AML-193 (cell line): ENCODE data around the gene SMTNL2.

Experiments
- DNase-seq, 2 experiments: peaks; one replicate each; lab custom pipeline; 2025; lab: John Stamatoyannopoulos, UW

Gene SMTNL2

DNA sequence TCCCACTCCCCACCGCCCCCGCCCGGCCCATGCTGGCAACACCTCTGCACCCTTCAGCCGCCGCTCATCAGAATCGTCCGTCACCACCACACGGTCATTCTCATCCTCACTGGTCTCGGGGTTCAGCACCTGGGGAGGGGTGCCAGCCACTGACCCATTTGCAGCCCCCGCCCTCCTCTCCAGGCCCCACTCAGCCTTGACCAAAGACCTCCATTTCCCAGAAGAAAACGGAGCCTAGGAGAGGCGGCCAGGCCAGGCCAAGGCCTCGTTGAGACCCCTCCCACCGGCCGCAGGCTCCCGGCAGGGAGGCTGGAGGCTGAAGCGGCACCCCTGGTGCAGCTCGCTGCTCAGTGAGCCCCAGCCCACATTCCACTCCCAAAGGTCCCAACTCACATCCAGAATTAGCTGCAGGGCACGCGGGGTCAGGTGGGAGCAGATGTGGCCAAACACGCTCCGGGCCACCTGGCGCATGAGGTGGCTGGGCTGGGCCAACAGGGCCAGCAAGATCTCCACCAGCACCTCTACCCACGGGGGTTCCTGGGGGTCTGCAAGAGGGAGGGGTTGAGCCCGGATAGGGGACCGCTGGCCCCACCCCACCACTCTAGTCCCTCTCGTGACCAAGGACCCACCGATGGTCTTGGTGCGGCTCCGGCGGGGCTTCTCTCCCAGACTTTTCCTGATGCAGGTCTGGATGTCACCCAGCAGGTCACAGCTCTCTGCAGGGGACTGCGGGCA, 38.9 kb upstream of the SMTNL2 start:
- no peak for DNase-seq

DNA sequence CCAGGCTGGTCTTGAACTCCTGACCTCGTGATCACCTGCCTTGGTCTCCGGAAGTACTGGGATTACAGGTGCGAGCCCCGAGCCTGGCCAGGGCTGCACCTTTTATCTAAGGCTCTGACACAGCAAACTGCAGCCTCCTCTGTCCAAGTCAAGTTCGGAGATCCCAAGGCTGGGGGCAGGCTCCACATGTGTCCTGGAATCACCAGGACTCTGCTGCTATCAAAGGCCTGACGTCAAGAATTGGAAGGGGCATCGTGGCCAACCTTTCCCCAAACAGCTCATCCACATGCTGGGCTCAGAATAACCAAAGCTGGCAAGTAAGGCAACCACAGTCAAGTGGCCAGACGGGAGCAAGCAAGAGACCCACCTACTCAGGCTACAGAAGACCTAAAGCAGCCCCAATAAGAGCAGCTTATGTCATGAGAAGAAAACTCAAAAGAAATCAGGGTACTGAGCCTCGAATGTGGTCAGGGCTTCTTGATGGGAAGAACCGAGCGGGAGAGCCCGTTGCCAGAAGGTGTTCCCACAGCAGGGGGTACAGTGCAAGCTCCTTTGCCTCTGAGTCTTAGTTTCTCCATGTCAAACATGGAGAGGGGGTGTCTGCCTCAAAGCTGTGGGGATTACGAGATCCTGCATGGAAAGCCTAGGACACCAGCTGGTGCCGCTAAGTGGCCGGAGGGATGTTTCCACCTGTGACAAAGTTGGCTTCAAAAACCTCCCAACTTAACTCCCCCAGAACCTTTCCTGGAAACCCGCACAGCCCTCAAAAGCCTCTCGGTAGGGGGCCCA, 37.0 kb upstream of the SMTNL2 start:
- no peak for DNase-seq

GRCh38 chr17:4548061-4548461, 36.3 kb upstream of the SMTNL2 start:
- DNase-seq: no peak

GRCh38 chr17:4548721-4549531, 35.4 kb upstream of the SMTNL2 start:
- no peak for DNase-seq

- no peak for DNase-seq
These were observed 34.4 kb upstream of the SMTNL2 start for GRCh38 chr17:4549781-4550533.

- no peak for DNase-seq
These were observed 33.7 kb upstream of the SMTNL2 start for GRCh38 chr17:4550534-4551039.

DNA sequence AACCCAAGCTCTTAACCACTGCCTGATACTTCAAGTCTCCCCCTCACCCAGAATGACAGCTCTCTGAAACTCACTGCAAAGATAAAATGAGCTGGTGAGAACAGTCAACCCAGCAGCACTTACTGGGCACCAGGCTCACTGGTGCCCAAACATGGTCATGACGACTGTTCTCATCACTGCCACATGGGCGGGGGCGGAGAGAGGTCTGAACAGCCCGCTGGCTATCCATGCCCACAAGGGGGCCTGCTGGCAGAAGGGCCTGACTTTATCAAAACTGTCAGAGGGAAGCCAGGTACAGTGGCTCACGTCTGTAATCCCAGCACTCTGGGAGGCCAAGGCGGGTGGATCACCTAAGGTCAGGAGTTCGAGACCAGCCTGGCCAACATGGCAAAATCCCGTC, 33.2 kb upstream of the SMTNL2 start:
- no peak for DNase-seq

DNA sequence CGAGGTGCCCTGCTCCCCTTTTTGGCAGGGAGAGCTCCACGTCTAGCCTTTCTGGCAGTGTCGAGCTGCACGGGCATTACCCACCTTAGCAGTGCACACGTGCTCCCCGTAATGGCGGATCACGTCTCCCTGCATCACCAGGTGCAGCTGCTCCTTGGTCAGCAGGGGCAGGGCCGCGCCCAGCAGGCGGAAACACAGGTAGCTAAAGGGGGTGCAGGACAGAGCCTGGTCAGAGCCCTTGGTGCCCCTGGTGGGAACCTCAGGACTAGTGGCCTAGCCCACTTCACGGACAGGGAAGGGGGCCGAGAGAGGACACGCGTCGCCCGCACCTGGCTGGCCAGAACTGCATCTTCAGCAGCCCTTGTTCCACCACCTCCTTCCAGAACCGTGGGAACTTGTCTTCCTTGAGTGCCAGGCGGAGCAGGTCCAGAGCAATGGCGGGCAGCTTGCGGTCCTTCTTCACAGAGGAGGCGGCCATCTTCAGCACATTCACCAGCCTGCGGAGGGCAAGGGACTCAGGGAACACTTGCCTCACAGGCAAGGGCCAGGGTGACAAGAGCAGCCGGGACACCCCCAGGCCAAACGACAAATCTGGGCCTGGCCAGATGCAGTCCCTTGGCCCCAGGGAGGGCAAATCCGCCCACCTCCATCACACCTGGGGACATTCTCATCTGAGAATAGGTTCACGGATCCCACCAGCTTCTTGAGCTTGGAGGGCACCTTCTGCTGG, 32.4 kb upstream of the SMTNL2 start:
- DNase-seq: no peak

DNA sequence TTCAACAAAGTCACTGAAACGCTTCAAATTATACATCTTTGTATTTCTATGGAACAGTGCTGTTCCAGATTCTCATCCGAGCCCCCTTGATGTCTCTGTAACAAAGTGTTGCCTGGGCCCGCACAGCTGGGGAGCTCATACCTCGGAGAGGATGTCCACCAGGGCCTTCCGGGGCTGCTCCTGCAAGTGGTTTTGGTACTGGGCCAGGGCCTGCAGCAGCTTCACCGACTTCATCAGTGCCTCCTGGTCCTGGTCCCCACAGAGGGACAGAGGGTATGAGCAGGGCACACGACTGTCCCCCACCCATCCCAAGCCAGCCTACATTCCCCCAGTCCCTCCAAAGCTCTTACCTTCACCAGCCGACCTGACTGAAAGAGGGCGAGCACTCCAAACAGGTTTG, 30.7 kb upstream of the SMTNL2 start:
- no peak for DNase-seq

DNA sequence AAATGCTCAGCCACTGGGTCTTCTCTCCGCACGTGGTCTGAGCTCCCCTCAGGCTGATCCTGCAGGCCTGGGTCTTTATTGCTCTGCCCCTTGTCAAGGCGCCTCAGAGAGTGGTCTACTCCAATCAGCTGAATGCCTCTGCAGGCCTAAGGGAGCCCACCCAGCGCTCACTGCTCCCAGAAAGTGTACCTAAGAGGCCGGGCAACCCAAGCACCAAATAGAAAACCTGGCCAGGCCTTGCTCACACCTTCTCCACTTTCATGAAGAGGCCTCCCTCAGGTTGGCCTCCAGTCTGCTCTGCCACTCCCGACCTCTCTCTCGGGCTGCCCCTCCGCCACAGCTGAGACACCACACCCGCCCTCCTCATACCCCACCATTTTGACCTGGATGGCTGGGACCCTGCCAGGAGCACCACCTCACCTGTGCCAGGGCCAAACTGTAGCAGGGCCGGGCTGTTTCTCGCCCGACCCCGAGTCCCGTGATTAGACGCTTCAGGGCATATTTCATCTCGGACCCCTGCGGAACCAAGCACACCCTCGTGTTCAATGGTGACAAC, 29.8 kb upstream of the SMTNL2 start:
- no peak for DNase-seq

- DNase-seq: peak; percentile 70 to 75
These were observed 29.1 kb upstream of the SMTNL2 start, which contains the start of gene MYBBP1A for GRCh38 chr17:4554997-4555799. Gene MYBBP1A, minus strand, starts transcription at chr17:4555384. Its CDS starts 60 bp downstream, at chr17:4555324.

DNA sequence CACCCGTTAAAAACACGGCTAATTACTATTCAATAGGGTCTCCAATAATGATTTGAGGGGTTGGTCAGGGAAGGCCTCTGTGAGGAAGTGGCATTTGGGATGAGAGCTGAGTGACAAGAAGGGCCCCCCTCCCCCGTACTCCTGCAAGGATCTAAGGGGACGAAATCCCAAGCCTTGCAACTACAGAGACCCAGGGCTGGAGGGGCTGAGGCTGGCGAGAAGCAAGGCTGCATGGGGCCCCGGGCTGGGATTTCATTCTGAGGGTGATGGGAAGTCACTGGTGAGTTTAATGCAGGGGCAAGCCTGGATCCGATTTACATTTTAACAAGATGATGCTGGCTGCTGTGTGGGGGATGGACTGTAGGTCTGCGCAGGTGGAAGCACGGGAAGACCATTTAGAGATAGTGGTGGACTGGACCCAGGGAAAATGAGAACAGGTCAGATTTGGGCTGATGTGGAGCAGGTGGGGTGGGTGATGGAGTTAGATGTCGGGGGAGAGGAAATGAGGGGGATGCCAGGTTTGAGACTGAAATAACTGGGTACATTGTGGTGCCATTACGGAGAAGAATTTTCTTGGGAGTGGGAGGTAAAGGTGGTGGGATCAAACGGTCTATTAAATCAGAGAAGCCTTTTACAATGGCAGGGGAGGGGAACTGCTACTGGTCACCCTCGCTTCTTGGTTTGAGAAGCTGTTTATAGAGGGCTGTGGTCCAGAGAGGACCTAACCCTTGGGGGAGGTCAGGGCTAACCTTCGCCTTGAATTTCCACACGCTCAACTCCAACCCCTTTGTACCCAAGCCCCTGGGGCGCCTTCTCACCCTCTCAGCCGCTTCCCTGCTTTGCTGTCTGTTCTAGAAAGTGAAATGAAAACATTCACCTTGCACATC, 28.2 kb upstream of the SMTNL2 start:
- DNase-seq: no peak

- DNase-seq: no peak
These were observed 27.3 kb upstream of the SMTNL2 start for GRCh38 chr17:4556996-4557395.

DNA sequence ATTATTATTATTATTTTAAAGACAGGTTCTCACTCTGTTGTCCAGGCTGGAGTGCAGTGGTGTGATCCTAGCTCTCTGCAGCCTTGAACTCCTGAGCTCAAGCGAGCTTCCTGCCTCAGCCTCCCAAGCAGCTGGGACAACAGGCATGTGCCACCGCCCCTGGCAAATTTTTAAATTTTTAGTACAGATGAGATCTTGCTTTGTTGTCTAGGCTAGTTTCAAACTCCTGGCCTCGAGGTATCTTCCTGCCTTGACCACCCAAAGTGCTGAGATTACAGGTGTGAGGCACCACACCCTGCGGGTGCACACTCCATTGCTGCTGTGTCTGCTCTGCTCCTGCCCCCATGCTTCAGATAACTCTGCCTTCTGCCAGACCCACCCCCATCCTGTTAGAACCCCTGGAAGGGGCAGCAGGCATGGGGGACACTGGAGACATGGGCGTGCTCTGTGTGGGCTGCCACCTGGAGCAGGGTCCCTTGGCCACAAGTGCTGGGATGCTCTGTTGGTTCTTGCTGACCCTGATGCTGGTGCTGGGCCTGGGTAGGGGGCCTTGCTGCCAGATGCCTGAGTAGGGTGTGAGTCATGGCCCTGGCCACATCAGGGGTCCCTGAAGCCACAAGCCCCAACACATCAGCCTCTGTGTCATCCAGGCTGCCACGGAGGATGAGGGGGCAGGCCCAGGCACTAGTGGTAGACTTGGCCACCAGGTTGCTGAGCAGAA, 26.5 kb upstream of the SMTNL2 start:
- DNase-seq: no peak

DNA sequence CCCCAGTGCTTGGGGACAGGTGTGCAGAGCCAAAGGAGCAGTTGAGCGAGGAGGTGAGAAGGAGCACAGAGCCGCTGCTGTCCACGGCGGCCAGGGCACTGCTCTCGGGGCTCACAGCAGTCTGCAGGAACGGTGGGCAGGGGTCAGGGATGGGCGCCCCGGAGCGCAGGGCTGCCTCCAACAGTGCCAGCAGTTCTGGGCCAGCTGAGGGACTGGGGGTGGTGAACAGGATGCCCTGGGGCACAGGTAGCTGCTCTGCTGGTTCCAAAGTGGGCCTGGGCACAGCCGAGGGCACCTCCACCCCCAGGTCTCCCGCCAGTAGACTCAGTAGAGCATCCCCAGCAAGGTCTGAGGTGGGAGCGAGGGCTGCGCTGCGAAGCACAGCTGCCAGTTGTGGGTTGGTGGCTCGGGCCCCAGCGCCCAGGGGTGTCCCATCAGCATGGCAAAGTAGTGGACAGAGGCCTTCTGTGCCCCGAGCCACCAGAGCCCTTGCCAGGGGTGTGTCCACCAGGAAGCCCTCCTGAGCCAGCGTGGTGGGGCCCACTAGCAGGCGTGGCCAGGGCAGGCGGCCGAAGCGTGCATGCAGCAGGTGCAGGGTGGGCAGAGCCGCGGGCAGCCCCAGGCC, 25.9 kb upstream of the SMTNL2 start:
- DNase-seq: no peak

DNA sequence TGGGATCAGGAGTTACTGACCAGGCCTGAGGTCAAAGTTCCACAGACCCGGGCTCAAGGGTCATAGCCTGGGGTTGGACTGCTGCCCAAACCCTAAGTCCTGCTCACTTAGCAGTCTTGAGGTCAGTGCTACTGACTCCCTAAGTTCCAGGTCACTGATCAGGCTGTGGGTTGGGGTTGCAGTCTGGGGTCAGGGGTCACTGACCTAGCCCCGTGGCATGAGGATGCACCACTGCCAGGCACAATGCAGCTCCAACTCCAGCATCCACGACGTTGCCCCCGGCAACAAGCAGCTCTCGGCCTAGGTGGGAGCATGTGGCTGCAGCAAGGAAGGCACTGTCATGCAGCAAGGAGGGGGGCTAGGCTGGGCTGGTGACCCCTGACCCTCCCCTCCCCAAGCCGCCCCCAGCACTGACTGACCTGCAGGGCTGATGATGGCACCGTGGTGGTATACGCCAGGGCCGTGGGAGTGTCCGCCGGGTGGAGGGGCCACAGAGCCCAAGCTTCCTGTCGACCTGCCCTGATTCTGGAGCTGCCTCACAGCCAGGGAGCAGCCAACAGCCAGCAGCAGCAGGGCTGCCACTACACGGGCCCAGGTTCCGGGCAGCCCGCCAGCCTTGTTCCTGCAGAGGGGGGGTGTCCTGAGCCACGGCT, 25.1 kb upstream of the SMTNL2 start:
- no peak for DNase-seq

GRCh38 chr17:4559966-4560365, 24.4 kb upstream of the SMTNL2 start:
- no peak for DNase-seq
